ENCODE measurements around the gene FMN1. TPM values are rescaled to one million over a fixed set of nuclear protein-coding genes. Genes with fewer than 3 reads are reported as not detected.

FMN1 gene
- total RNA-seq, 1 experiment from 2014 or later = 0.37 TPM

- DNase-seq (ENCODE audit: low spot score) = no peak
- H3K27ac ChIP-seq (ENCODE audit: low read depth, low read length, poor library complexity, severe bottlenecking) = no peak overlapping the region
- H3K4me1 ChIP-seq (ENCODE audit: insufficient read depth, low read length, poor library complexity, severe bottlenecking) = no peaks in the 10 kb centered on the region
- intact Hi-C loops (cut with micrococcal nuclease; ENCODE audit: unreplicated experiment) = no loop called here
- no peaks in the 10 kb centered on the region for H3K36me3 ChIP-seq (ENCODE audit: insufficient read depth, low read length, poor library complexity, severe bottlenecking)
- H3K9me3 ChIP-seq (ENCODE audit: low read depth, low read length, poor library complexity, severe bottlenecking) = no peaks in the 10 kb centered on the region
- POLR2A ChIA-PET (ENCODE audit: low non-redundant PET) = no interaction called here
- H3K27me3 ChIP-seq (replicated peaks; ENCODE audit: insufficient read depth, low read depth, low read length, poor library complexity) = peaks cover 39% of the 10 kb centered on the region
- no peak for TF ChIP-seq CTCF (conservative IDR thresholded peaks at IDR 0.05; ENCODE audit: low read depth, low read length)
- no peak for TF ChIP-seq EZH2 (IDR thresholded peaks at IDR 0.05; ENCODE audit: borderline replicate concordance, low read depth, low read length, poor library complexity, severe bottlenecking)
- no peak overlapping the region for H3K4me3 ChIP-seq (ENCODE audit: low read depth, low read length, poor library complexity, severe bottlenecking)
- CTCF ChIA-PET = no interaction called here
- BruUV-seq (replicated peaks) = no TSS peak
Observed at GRCh38 chr15:33152502-33153109, 41.9 kb downstream of the FMN1 start.

- CTCF ChIA-PET = no interaction called here
- POLR2A ChIA-PET (ENCODE audit: low non-redundant PET) = no interaction called here
- TF ChIP-seq CTCF (conservative IDR thresholded peaks at IDR 0.05; ENCODE audit: low read depth, low read length) (no peak), EZH2 (IDR thresholded peaks at IDR 0.05; ENCODE audit: borderline replicate concordance, low read depth, low read length, poor library complexity, severe bottlenecking) (no peak)
- BruUV-seq (replicated peaks) = no TSS peak
- Histone ChIP-seq H3K27ac (ENCODE audit: low read depth, low read length, poor library complexity, severe bottlenecking) (no peak overlapping the region), H3K4me1 (ENCODE audit: insufficient read depth, low read length, poor library complexity, severe bottlenecking) (no peaks in the 10 kb centered on the region), H3K36me3 (ENCODE audit: insufficient read depth, low read length, poor library complexity, severe bottlenecking) (no peaks in the 10 kb centered on the region), H3K27me3 (replicated peaks; ENCODE audit: insufficient read depth, low read depth, low read length, poor library complexity) (peaks cover 41% of the 10 kb centered on the region), H3K4me3 (ENCODE audit: low read depth, low read length, poor library complexity, severe bottlenecking) (no peak overlapping the region), H3K9me3 (ENCODE audit: low read depth, low read length, poor library complexity, severe bottlenecking) (no peaks in the 10 kb centered on the region)
- intact Hi-C loops (cut with micrococcal nuclease; ENCODE audit: unreplicated experiment) = no loop called here
- no peak for DNase-seq (ENCODE audit: low spot score)
Observed at GRCh38 chr15:33150971-33151370, 43.5 kb downstream of the FMN1 start.

- POLR2A ChIA-PET (ENCODE audit: low non-redundant PET) = no interaction called here
- TF ChIP-seq CTCF (conservative IDR thresholded peaks at IDR 0.05; ENCODE audit: low read depth, low read length) (no peak), EZH2 (IDR thresholded peaks at IDR 0.05; ENCODE audit: borderline replicate concordance, low read depth, low read length, poor library complexity, severe bottlenecking) (no peak)
- intact Hi-C loops (cut with micrococcal nuclease; ENCODE audit: unreplicated experiment) = no loop called here
Observed at GRCh38 chr15:33150431-33150941, 44.0 kb downstream of the FMN1 start.

More at GRCh38 chr15:33150431-33150941, 44.0 kb downstream of the FMN1 start:
- Histone ChIP-seq H3K4me1 (ENCODE audit: insufficient read depth, low read length, poor library complexity, severe bottlenecking) (no peaks in the 10 kb centered on the region), H3K9me3 (ENCODE audit: low read depth, low read length, poor library complexity, severe bottlenecking) (no peaks in the 10 kb centered on the region), H3K4me3 (ENCODE audit: low read depth, low read length, poor library complexity, severe bottlenecking) (no peak overlapping the region), H3K36me3 (ENCODE audit: insufficient read depth, low read length, poor library complexity, severe bottlenecking) (no peaks in the 10 kb centered on the region), H3K27ac (ENCODE audit: low read depth, low read length, poor library complexity, severe bottlenecking) (no peak overlapping the region), H3K27me3 (replicated peaks; ENCODE audit: insufficient read depth, low read depth, low read length, poor library complexity) (peaks cover 45% of the 10 kb centered on the region)
- CTCF ChIA-PET = no interaction called here
- BruUV-seq (replicated peaks) = no TSS peak
- DNase-seq (ENCODE audit: low spot score) = no peak

Data from A673 (cell line).